HEK293T (cell line): ENCODE results near the gene PLEKHD1.

Experiments
- CTCF ChIA-PET: fragments of 350-600 bp; formaldehyde crosslinking; extraction: SDS; loops from one replicate; lab custom pipeline; 2021; ENCODE audit warnings: antibody characterized with exemption, inconsistent platforms; lab: Yijun Ruan, JAX
- POLR2A ChIA-PET: fragments of 350-600 bp; formaldehyde crosslinking; extraction: SDS; loops from one replicate; lab custom pipeline; 2020; ENCODE audit warnings: antibody characterized with exemption, inconsistent platforms; lab: Yijun Ruan, JAX
- DNase-seq: peaks from one replicate; pipeline ENCODE4 v3.0.0; 2012; ENCODE audit warnings: mixed read lengths; ENCODE audit errors: extremely low spot score
- ARNT ChIP-seq: fragments of 450-650 bp; IDR thresholded peaks from 2 replicates; pipeline ENCODE4 v1.6.1; 2017; ENCODE audit warnings: mild to moderate bottlenecking
- BHLHE40 ChIP-seq: fragments of 450-650 bp; IDR thresholded peaks from 2 replicates; pipeline ENCODE4 v1.6.1; 2016; ENCODE audit warnings: mild to moderate bottlenecking, moderate library complexity, borderline replicate concordance
- CTBP1 ChIP-seq: fragments of 450-650 bp; IDR thresholded peaks from 2 replicates; pipeline ENCODE4 v1.6.1; 2016; ENCODE audit warnings: borderline replicate concordance
- ELF4 ChIP-seq: fragments of 450-650 bp; IDR thresholded peaks from 2 replicates; pipeline ENCODE4 v1.6.1; 2017; ENCODE audit warnings: antibody characterized with exemption
- FOXA1 ChIP-seq: fragments of 450-650 bp; IDR thresholded peaks from 2 replicates; pipeline ENCODE4 v1.6.1; 2016; ENCODE audit warnings: mild to moderate bottlenecking
- FOXK2 ChIP-seq: fragments of 450-650 bp; IDR thresholded peaks from 2 replicates; pipeline ENCODE4 v1.6.1; 2016; ENCODE audit warnings: mild to moderate bottlenecking
- FOXM1 ChIP-seq: fragments of 450-650 bp; IDR thresholded peaks from 2 replicates; pipeline ENCODE4 v1.6.1; 2017; ENCODE audit warnings: mild to moderate bottlenecking, borderline replicate concordance
- HDGF ChIP-seq: fragments of 450-650 bp; IDR thresholded peaks from 2 replicates; pipeline ENCODE4 v1.6.1; 2017; ENCODE audit warnings: antibody characterized with exemption, borderline replicate concordance
- L3MBTL2 ChIP-seq: fragments of 450-650 bp; conservative IDR thresholded peaks from 2 replicates; pipeline ENCODE4 v1.6.1; 2016; ENCODE audit warnings: mild to moderate bottlenecking
- LEF1 ChIP-seq: fragments of 450-650 bp; IDR thresholded peaks from 2 replicates; pipeline ENCODE4 v1.6.1; 2017; ENCODE audit warnings: mild to moderate bottlenecking, borderline replicate concordance
- NFRKB ChIP-seq: fragments of 450-650 bp; IDR thresholded peaks from 2 replicates; pipeline ENCODE4 v1.6.1; 2016; ENCODE audit warnings: mild to moderate bottlenecking, moderate library complexity
- SP1 ChIP-seq: fragments of 450-650 bp; IDR thresholded peaks from 2 replicates; pipeline ENCODE4 v1.6.1; 2017
- SUZ12 ChIP-seq: fragments of 450-650 bp; IDR thresholded peaks from 2 replicates; pipeline ENCODE4 v1.6.1; 2016; ENCODE audit warnings: mild to moderate bottlenecking
- TARDBP ChIP-seq: fragments of 450-650 bp; IDR thresholded peaks from 2 replicates; pipeline ENCODE4 v1.6.1; 2016
- ZNF384 ChIP-seq: fragments of 450-650 bp; IDR thresholded peaks from 2 replicates; pipeline ENCODE4 v1.6.1; 2016
- TF ChIP-seq, protein P1 (sequence below): fragments of 450-650 bp; IDR thresholded peaks from 2 replicates; pipeline ENCODE4 v1.6.1; 2016

The PLEKHD1 gene

DNA sequence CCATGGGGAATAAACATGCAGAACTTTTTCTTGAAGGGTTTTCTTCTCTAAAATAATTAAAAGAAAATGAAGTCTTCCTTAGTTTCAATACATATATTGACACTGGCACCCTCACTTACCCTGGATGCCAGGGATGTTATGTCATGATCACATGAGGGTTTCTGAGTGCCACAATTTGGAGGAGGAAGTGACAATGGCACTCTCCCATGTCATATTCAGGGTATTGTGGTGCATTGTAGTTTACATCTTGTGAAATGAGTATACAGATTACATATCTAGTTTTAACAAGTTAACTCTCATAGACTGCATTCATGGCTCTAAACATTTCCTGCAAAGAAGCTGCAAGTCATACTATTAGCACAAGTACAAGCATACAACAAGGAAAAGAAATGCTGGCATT lies 52.4 kb downstream of the PLEKHD1 start:
- DNase-seq = no peak

DNA sequence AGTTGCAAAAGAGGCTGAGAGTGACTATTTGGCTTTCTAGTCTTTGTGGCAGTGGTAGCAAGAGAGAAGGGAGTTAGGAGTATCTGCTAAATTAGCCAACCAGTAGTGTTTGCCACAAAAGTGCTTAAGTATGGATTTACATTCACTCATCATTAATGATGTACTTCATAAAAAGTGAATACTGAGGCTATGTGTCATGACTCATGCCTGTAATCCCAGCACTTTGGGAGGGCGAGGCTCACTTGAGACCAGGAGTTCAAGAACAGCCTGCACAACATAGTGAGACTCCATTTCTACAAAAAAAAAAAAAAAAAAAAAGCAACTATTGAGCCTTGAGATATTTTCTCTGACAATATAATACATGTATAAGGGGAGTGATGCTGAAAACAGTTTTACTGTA lies 53.4 kb downstream of the PLEKHD1 start:
- no peak for DNase-seq
- POLR2A ChIA-PET = no interaction called here
- no peak for TF ChIP-seq CTBP1
- TF ChIP-seq FOXK2 = no peak
- no peak for TF ChIP-seq TARDBP
- TF ChIP-seq HDGF = no peak
- no peak for TF ChIP-seq ARNT
- TF ChIP-seq L3MBTL2 = no peak
- no peak for TF ChIP-seq LEF1
- no peak for TF ChIP-seq FOXM1
- no peak for TF ChIP-seq NFRKB
- TF ChIP-seq, protein P1, sequence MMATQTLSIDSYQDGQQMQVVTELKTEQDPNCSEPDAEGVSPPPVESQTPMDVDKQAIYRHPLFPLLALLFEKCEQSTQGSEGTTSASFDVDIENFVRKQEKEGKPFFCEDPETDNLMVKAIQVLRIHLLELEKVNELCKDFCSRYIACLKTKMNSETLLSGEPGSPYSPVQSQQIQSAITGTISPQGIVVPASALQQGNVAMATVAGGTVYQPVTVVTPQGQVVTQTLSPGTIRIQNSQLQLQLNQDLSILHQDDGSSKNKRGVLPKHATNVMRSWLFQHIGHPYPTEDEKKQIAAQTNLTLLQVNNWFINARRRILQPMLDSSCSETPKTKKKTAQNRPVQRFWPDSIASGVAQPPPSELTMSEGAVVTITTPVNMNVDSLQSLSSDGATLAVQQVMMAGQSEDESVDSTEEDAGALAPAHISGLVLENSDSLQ = no peak
- no peak for TF ChIP-seq SP1
- CTCF ChIA-PET = interaction anchor here (1.0 kb wide), 1 partner anchor 10 kb away, joined by 7 read pairs; no protein-coding TSS in a partner anchor

More for the DNA sequence above, 52.4 kb downstream of the PLEKHD1 start:
- no peak for TF ChIP-seq ZNF384
- no peak for TF ChIP-seq TARDBP
- no peak for TF ChIP-seq LEF1
- TF ChIP-seq ARNT = no peak
- TF ChIP-seq SUZ12 = no peak
- TF ChIP-seq NFRKB = no peak
- no peak for TF ChIP-seq ELF4
- TF ChIP-seq L3MBTL2 = no peak
- no peak for TF ChIP-seq FOXM1
- no peak for TF ChIP-seq SP1
- TF ChIP-seq, protein P1 = no peak
- TF ChIP-seq FOXA1 = no peak
- no peak for TF ChIP-seq BHLHE40
- no peak for TF ChIP-seq FOXK2
- TF ChIP-seq CTBP1 = no peak
- TF ChIP-seq HDGF = no peak
- CTCF ChIA-PET = interaction anchor here (0.6 to 1.0 kb wide), 3 partner anchors 11 to 43 kb away, joined by 3 to 7 read pairs (median 7); no protein-coding TSS in a partner anchor
- POLR2A ChIA-PET = no interaction called here

DNA sequence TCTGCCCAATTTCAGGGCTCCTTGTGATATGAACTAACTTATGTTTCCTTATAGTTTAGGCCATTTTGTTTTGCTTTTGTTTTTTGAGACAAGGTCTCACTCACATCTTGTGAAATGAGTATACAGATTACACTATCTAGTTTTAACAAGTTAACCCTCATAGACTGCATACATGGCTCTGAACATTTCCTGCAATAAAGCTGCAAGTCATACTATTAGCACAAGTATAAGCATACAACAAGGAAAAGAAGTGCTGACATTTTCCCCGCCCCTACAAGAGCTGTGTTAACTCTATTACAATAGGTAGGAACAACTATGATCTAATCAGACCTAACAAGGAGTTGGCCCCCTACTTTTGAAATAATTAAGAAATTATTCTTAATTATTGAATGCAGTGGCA lies 54.2 kb downstream of the PLEKHD1 start:
- POLR2A ChIA-PET = no interaction called here

DNA sequence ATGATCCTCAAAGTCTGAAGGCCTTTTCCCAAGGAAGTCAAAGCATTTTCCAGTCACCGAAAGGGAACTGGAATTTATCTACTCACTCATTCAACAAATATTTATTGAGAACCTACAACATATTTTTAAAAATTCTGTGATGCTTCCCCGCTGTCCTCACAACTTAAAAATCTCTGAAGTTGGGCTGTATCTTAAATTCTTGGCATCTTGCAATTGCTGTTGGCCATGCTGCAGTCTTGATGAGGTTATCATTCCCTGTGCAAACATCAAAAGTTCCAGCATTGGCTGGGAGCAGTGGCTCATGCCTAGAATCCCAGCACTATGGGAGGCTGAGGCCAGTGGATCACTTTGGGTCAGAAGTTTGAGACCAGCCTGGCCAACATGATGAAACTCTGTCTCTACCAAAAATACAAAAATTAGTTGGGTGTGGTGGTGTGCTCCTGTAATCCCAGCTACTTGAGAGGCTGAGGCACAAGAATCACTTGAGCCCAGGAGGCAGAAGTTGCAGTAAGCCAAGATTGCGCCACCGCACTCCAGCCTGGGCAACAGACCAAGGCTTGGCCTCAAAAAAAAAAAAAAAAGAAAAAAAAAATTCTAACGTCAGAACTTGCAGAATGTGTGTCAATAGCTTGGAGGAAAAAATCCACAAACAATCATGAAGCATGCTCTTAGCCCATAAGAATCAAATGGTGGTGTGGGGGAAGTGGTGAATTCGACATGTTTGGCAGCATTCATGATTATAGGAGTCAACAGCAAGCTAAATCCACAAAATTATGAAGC lies 55.3 kb downstream of the PLEKHD1 start:
- DNase-seq = no peak
- TF ChIP-seq NFRKB (no peak), HDGF (no peak), FOXM1 (no peak), TARDBP (no peak), BHLHE40 (no peak), SUZ12 (no peak), CTBP1 (no peak), SP1 (no peak), ZNF384 (no peak), L3MBTL2 (no peak)
- TF ChIP-seq, protein P1 = no peak
- CTCF ChIA-PET = interaction anchor here (0.6 to 2.5 kb wide), 3 partner anchors 9 to 116 kb away, joined by 3 to 11 read pairs (median 3); no protein-coding TSS in a partner anchor
- POLR2A ChIA-PET = no interaction called here

More for the DNA sequence above, 54.2 kb downstream of the PLEKHD1 start:
- CTCF ChIA-PET = interaction anchor here (2.5 kb wide), 1 partner anchor 10 kb away, joined by 11 read pairs; no protein-coding TSS in a partner anchor
- DNase-seq = no peak
- TF ChIP-seq SUZ12 = no peak
- TF ChIP-seq NFRKB = no peak
- TF ChIP-seq FOXM1 = no peak
- no peak for TF ChIP-seq L3MBTL2
- TF ChIP-seq ARNT = no peak
- no peak for TF ChIP-seq LEF1
- TF ChIP-seq CTBP1 = no peak

DNA sequence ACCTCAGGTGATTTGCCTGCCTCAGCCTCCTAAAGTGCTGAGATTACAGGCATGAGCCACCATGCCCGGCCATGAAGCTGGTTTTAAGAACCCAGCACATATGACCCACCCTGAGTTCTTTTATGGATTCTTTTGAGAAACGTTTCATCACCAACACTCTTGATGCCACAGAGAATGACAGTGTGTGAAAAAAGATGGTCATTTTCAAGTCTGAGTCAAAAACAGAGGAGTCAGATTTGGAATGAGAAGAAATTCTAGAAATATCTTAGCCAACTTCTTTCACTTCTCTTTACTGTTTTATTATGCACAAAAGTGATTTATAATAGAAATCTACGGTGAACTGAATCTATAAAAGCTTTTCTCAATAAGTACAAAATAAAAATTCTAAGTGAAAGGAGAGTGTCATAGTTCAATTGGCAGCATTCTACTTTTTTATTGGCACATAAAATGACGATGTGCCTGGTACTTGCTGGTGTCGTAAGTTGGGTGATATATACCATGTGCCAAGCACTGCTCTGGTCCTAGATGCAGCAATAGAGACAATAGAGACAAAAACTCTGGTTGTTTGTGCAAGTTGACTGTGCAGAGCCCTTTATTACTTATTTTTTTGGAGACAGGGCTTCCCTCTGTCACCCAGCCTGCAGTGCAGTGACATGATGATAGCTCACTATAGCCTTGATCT lies 56.3 kb downstream of the PLEKHD1 start:
- DNase-seq = no peak
- ChIA-PET CTCF (interaction anchor here (0.6 to 2.5 kb wide), 4 partner anchors 8 to 117 kb away, joined by 3 to 11 read pairs (median 4); no protein-coding TSS in a partner anchor), POLR2A (no interaction called here)
- no peak for TF ChIP-seq FOXM1
- no peak for TF ChIP-seq BHLHE40
- no peak for TF ChIP-seq SP1
- no peak for TF ChIP-seq ARNT

DNA sequence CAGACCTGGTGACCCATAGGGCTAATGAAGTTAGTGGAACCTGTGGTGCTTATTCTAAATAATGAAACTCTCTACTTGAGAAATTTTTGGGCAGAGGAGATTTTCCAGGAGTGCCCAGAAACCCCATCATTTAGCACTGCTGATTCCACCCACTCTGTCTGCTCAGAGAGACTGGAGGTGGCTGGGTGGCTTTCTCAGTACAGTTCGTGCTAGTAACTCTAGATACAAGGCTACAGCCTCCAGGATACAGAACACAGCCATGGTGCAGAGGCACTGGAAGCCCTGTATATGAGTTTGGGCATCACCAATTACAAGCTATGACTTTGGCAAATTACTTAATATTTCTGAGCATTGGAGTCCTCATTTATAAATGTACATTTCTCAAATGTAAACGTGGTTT lies 57.8 kb downstream of the PLEKHD1 start:
- TF ChIP-seq HDGF (no peak), ZNF384 (no peak), ARNT (no peak), LEF1 (no peak), FOXK2 (no peak), FOXA1 (no peak), ELF4 (no peak), BHLHE40 (no peak), FOXM1 (no peak), NFRKB (no peak), SP1 (no peak), SUZ12 (no peak), L3MBTL2 (no peak), TARDBP (no peak), CTBP1 (no peak)
- TF ChIP-seq, protein P1 = no peak
- DNase-seq = no peak
- POLR2A ChIA-PET = no interaction called here
- CTCF ChIA-PET = interaction anchor here (0.6 kb wide), 2 partner anchors 13 to 38 kb away, joined by 3 read pairs; no protein-coding TSS in a partner anchor
